Transverse colon (tissue), 4 donors: ENCODE measurements around the gene TSPOAP1. TPM values are rescaled to one million over a fixed set of nuclear protein-coding genes. Genes with fewer than 3 reads are reported as not detected.

Source experiments
- DNase-seq: peaks from one replicate; pipeline ENCODE4 v3.0.0-alpha.2; 2019
- H3K27ac ChIP-seq, 4 donors: fragments of 200-600 bp; sonication (generic); 2 replicates each; pipeline ENCODE4 v1.5.1; 2016 to 2018; ENCODE audit warnings: inconsistent platforms in 4 of 4
- H3K27me3 ChIP-seq: fragments of 200-600 bp; sonication (generic); 2 replicates; pipeline ENCODE4 v1.5.1; 2017; ENCODE audit warnings: inconsistent platforms
- H3K36me3 ChIP-seq, 4 donors: fragments of 200-600 bp; sonication (generic); 2 replicates each; pipeline ENCODE4 v1.5.1; 2017 to 2019; ENCODE audit warnings: inconsistent platforms in 4 of 4
- H3K4me1 ChIP-seq, 4 donors: fragments of 200-600 bp; sonication (generic); 2 replicates each; pipeline ENCODE4 v1.5.1; 2017 to 2020; ENCODE audit warnings: inconsistent platforms in 4 of 4
- H3K4me3 ChIP-seq, 4 donors: fragments of 200-600 bp; sonication (generic); 1 replicate in 1 of 4; 2 replicates in 3 of 4; pipeline versions ENCODE4 v1.5.1 to v1.6.1; 2017 to 2019; ENCODE audit warnings: inconsistent platforms in 4 of 4
- H3K9me3 ChIP-seq, 2 donors: fragments of 200-600 bp; sonication (generic); 2 replicates each; pipeline ENCODE4 v1.5.1; 2017 to 2019; ENCODE audit warnings: inconsistent platforms in 2 of 2
- EP300 ChIP-seq: sonication (generic); formaldehyde crosslinking; IDR thresholded peaks from one replicate; pipeline ENCODE4 v1.6.1; 2017; ENCODE audit warnings: antibody characterized with exemption, low read depth
- POLR2A ChIP-seq: fragments of 450-650 bp; IDR thresholded peaks from one replicate; pipeline ENCODE4 v1.6.1; 2016; ENCODE audit warnings: antibody characterized with exemption, mild to moderate bottlenecking, moderate library complexity
- POLR2AphosphoS5 ChIP-seq, 3 donors: sonication (generic); formaldehyde crosslinking; IDR thresholded peaks; one replicate each; pipeline ENCODE4 v1.6.1; 2016; ENCODE audit warnings: antibody characterized with exemption in 3 of 3
- WGBS, 2 donors: methylation state at CpG; one replicate each; pipeline ENCODE4 v1.1.5; 2018; ENCODE audit warnings: low coverage in 1 of 2; 5-methylcytosine and 5-hydroxymethylcytosine counted together
- in situ Hi-C, 4 donors: fragments of 200-750 bp; cut with MboI; loops; one replicate each; pipeline versions ENCODE4 v1.15.0 to v1.15.1; 2017; ENCODE audit warnings: low sequenced_read_pairs in 3 of 4, low pct_ligation_motif_present in 1 of 4, low pct_unique_long_range_greater_than_20kb in 1 of 4
- intact Hi-C: fragments of 100-400 bp; cut with DNase I; formaldehyde crosslinking; loops from one replicate; pipeline ENCODE4 v1.15.1; 2023; ENCODE audit warnings: low total_unique reads
- total RNA-seq, 4 donors: library from RNA; depleted of rRNA; stranded (reverse); fragments of >200 nt; gene quantifications; one replicate each; pipeline ENCODE4 v1.1.0, GENCODE V29; 2016
- TF ChIP-seq, protein P1 (sequence below), 5 experiments: fragments of 200-600 bp in 3 of 5; fragments of 450-650 bp in 2 of 5; sonication (generic) in 3 of 5; IDR thresholded peaks; 1 replicate in 2 of 5; 2 replicates in 3 of 5; pipeline ENCODE4 v1.5.1; 2016 to 2017; ENCODE audit warnings: antibody characterized with exemption in 5 of 5, inconsistent platforms in 3 of 5, mild to moderate bottlenecking in 2 of 5, moderate library complexity in 1 of 5

The TSPOAP1 gene
- total RNA-seq, 4 donors from 2014 or later: 4.4 to 21.7 (median 9.4) TPM

DNA sequence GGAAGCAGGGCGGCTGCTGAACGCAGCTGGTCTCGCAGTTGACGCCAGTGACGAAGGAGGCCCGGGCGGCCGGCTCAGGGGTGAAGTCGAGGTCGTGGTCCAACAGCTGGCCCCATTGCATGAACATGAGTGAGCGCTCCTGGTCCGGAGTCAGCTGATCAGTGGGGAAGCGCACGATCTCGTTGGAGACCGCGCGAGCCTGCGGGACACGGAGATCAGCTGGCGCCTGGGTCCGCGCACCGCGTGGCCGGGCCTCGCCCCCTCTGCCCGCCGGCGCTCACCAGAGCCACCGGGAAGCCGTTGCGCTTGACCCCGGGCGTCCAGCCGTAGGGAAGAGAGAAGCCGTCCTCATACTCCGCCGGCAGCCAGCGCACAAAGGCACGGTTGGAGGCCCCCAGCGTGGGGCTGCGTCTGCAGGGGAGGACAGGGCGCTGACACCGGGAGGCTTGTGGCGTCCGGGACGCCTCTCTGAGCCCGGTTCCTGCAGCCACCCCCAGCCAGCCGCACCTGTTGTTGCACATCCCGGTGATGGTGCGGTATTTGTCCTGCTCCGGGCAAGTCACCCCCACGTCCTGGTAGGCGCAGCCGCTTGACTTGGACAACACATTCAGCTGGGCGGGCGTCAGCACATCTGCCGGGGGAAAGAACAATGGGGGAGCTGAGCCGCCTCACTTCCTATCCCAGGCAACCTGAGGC is 49.4 kb downstream of the TSPOAP1 start:
- Histone ChIP-seq H3K4me3 (peak overlapping the region in 2 of 4 donors; percentile 2 to 30), H3K27ac (no peak overlapping the region), H3K4me1 (peaks cover 0 to 7% (median 3%) of the 10 kb centered on the region in 4 donors), H3K9me3 (no peaks in the 10 kb centered on the region), H3K27me3 (peaks cover 33% of the 10 kb centered on the region), H3K36me3 (no peaks in the 10 kb centered on the region)
- 35% methylated on average over 4 to 45 of the region's 60 CpGs for WGBS, 2 donors
- peak; percentile 23 for DNase-seq
- TF ChIP-seq, protein P1, sequence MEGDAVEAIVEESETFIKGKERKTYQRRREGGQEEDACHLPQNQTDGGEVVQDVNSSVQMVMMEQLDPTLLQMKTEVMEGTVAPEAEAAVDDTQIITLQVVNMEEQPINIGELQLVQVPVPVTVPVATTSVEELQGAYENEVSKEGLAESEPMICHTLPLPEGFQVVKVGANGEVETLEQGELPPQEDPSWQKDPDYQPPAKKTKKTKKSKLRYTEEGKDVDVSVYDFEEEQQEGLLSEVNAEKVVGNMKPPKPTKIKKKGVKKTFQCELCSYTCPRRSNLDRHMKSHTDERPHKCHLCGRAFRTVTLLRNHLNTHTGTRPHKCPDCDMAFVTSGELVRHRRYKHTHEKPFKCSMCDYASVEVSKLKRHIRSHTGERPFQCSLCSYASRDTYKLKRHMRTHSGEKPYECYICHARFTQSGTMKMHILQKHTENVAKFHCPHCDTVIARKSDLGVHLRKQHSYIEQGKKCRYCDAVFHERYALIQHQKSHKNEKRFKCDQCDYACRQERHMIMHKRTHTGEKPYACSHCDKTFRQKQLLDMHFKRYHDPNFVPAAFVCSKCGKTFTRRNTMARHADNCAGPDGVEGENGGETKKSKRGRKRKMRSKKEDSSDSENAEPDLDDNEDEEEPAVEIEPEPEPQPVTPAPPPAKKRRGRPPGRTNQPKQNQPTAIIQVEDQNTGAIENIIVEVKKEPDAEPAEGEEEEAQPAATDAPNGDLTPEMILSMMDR (IDR thresholded peaks at IDR 0.05): no peak
- TF ChIP-seq POLR2A (no peak), EP300 (no peak), POLR2AphosphoS5 (IDR thresholded peaks at IDR 0.05) (no peak)
- intact Hi-C loops: no loop called here
- in situ Hi-C loops: no loop called here

DNA sequence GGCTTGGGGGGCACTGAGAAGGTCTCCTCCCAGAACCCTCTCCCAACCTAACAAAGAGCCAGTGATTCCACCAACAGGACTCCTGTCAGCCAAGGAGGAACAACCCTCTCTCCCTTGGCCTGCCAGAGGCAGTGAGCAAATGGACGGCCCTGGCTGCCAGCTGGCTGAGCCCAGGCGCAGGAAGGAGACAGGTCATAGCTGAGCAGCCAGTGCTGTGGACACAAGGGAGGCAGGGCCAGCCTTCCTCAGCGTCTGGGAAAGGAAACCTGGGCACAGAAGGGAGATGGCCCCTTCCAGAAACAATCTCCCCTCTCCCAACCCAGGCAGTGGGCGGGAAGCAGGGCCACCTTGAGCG is 50.0 kb downstream of the TSPOAP1 start:
- Histone ChIP-seq H3K36me3 (no peaks in the 10 kb centered on the region), H3K4me1 (peaks cover 0 to 7% (median 3%) of the 10 kb centered on the region in 4 donors), H3K9me3 (no peaks in the 10 kb centered on the region), H3K27ac (no peak overlapping the region), H3K27me3 (peaks cover 32% of the 10 kb centered on the region), H3K4me3 (peak overlapping the region in 1 of 4 donors; percentile 30)
- DNase-seq: no peak
- 42% methylated on average over 5 of the region's 5 CpGs; no CpG with 5 or more reads in 1 of the 2 donors for WGBS, 2 donors
- intact Hi-C loops: no loop called here
- in situ Hi-C loops: no loop called here
- TF ChIP-seq, protein P1 (IDR thresholded peaks at IDR 0.05): no peak
- TF ChIP-seq EP300 (no peak), POLR2A (no peak)

DNA sequence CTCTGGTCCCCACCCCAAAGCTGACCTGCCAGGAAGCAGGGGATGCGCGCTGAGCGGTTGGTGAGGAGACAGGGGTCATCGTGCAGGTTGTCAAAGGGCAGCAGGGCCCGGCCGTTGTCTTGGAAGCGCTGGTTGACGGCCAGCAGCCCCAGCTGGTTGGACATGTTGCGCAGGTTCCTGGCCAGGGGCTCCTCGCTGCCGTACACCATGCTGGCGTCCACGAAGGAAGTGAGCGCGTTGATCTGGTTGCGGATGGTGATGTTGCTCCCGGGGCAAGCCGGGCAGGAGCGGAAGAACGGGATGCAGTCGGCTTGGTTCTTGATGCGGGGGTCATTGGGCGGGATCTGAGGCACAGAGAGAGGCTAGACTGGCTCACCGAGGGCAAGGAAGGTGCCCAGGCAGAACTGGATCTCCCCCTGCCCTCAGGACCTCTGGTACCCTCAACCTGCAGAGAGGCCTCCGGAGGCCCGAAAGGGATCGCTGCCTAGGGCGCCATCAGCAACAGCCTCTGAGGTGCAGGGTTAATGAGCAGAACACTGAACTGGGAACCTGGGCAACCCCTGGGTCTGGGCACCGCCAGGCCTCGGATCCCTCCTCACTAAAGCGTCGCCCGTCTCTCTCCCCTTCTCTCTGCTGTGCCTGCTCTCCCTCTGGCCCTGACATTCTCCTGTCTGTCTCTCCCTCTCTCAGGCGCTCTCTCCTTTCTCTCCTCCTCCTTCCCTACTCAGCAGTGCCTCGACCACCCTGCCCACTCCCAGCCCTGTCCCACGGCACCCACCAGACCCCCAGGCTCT is 50.6 kb downstream of the TSPOAP1 start:
- Histone ChIP-seq H3K27ac (no peak overlapping the region), H3K36me3 (no peaks in the 10 kb centered on the region), H3K4me1 (peaks cover 0 to 7% (median 3%) of the 10 kb centered on the region in 4 donors), H3K27me3 (peaks cover 32% of the 10 kb centered on the region), H3K9me3 (no peaks in the 10 kb centered on the region), H3K4me3 (no peak overlapping the region)
- TF ChIP-seq POLR2A (no peak), EP300 (no peak), POLR2AphosphoS5 (IDR thresholded peaks at IDR 0.05) (no peak)
- TF ChIP-seq, protein P1 (IDR thresholded peaks at IDR 0.05): no peak
- DNase-seq: no peak
- 74 to 86% methylated on average over 8 to 36 of the region's 36 CpGs for WGBS, 2 donors
- in situ Hi-C loops (no loop called here), intact Hi-C loops (no loop called here)

DNA sequence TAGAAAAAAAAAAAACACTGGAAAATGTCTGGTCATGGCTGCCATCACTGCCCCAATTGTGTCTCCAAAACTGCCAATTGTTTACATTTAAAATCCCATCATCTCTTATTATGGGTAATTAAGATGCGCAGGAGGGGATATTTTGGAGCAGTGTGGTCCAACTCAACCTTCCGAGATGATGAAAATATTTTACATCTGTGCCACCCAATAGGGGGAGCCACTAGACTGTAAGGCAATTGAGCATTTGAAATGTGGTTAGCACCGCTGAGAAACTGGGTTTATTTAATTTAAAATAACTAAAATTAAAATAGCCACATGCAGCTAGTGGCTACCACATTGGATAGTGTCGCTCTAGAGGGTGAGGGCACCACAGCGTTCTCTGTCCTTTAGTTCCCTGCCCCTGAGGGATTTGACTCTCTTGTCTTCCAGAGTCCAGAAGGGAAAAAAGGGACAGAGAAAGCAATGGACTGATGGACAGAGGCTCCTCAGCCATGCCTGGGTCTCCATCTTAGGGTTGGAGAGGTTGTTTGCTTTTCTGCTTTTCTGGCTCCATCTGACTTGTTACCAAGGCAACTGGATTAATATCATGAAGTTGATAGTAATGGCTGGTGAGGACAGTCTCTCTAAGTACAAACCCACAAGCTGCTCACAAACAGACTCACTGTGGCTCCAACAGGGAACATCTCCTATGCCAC is 51.3 kb downstream of the TSPOAP1 start:
- TF ChIP-seq POLR2AphosphoS5 (IDR thresholded peaks at IDR 0.05): no peak
- no peak for TF ChIP-seq EP300
- TF ChIP-seq, protein P1 (IDR thresholded peaks at IDR 0.05): peak in 2 of 5 experiments; percentile 13 to 19
- TF ChIP-seq POLR2A: no peak
- Histone ChIP-seq H3K27ac (no peak overlapping the region), H3K4me3 (no peak overlapping the region), H3K27me3 (peaks cover 32% of the 10 kb centered on the region), H3K4me1 (peaks cover 0 to 7% (median 3%) of the 10 kb centered on the region in 4 donors), H3K36me3 (no peaks in the 10 kb centered on the region), H3K9me3 (no peaks in the 10 kb centered on the region)
- no peak for DNase-seq
- WGBS, 2 donors: 57 to 60% methylated on average over 1 to 5 of the region's 5 CpGs
- intact Hi-C loops: no loop called here
- in situ Hi-C loops: no loop called here
